DOHH2 (cell line): ENCODE results near the gene ANGEL1.

Experiments
- H3F3A ChIP-seq: fragments of 200-600 bp; sonication (generic), shearing (Covaris generic); 2 replicates; pipeline ENCODE4 v1.6.0; 2016; ENCODE audit warnings: antibody characterized with exemption, mild to moderate bottlenecking; ENCODE audit not compliant: control insufficient read depth, insufficient read depth
- H3K27ac ChIP-seq: fragments of 200-600 bp; sonication (generic); 2 replicates; pipeline ENCODE4 v1.5.1; 2014; ENCODE audit warnings: low read depth, mild to moderate bottlenecking, low read length, moderate library complexity
- H3K27me3 ChIP-seq: fragments of 200-600 bp; sonication (generic); 2 replicates; pipeline ENCODE4 v1.6.1; 2014; ENCODE audit warnings: mild to moderate bottlenecking, low read length, mixed read lengths; ENCODE audit not compliant: control insufficient read depth
- H3K36me3 ChIP-seq: fragments of 200-600 bp; sonication (generic); 2 replicates; pipeline ENCODE4 v1.6.1; 2014; ENCODE audit warnings: mild to moderate bottlenecking, low read length, moderate library complexity, mixed read lengths; ENCODE audit not compliant: control insufficient read depth
- H3K4me1 ChIP-seq: fragments of 200-600 bp; sonication (generic); 2 replicates; pipeline ENCODE4 v1.6.1; 2014; ENCODE audit warnings: mild to moderate bottlenecking, low read length, mixed read lengths; ENCODE audit not compliant: control insufficient read depth
- H3K4me2 ChIP-seq: fragments of 200-600 bp; sonication (generic); 2 replicates; pipeline ENCODE4 v1.6.0; 2014; ENCODE audit warnings: mild to moderate bottlenecking, low read length, moderate library complexity
- H3K4me3 ChIP-seq: fragments of 200-600 bp; sonication (generic); 2 replicates; pipeline ENCODE4 v1.5.1; 2014; ENCODE audit warnings: mild to moderate bottlenecking, low read length, mixed read lengths
- H3K79me2 ChIP-seq: fragments of 200-600 bp; sonication (generic); 2 replicates; pipeline ENCODE4 v1.6.1; 2014; ENCODE audit warnings: mild to moderate bottlenecking, low read length, mixed read lengths; ENCODE audit not compliant: control insufficient read depth
- H3K9me2 ChIP-seq: fragments of 200-600 bp; sonication (generic); replicated peaks from 2 replicates; pipeline ENCODE4 v1.6.1; 2014; ENCODE audit warnings: mild to moderate bottlenecking, low read length, mixed read lengths; ENCODE audit not compliant: control insufficient read depth
- H3K9me3 ChIP-seq: fragments of 200-600 bp; sonication (generic); 2 replicates; pipeline ENCODE4 v1.6.1; 2014; ENCODE audit warnings: antibody characterized with exemption, low read length, mixed read lengths; ENCODE audit not compliant: control insufficient read depth, insufficient read depth
- H4K20me1 ChIP-seq: fragments of 200-600 bp; sonication (generic); 2 replicates; pipeline ENCODE4 v1.6.0; 2014; ENCODE audit warnings: low read depth, mild to moderate bottlenecking, antibody characterized with exemption, low read length, moderate library complexity; ENCODE audit not compliant: control insufficient read depth, insufficient read depth
- EZH2phosphoT487 ChIP-seq: fragments of 200-600 bp; sonication (generic); IDR thresholded peaks from 2 replicates; pipeline ENCODE4 v1.6.1; 2017; ENCODE audit warnings: borderline replicate concordance, mild to moderate bottlenecking, antibody characterized with exemption, low read length, moderate library complexity, mixed read lengths
- TF ChIP-seq, protein P1 (sequence below): fragments of 200-600 bp; sonication (generic); IDR thresholded peaks from one replicate; pipeline ENCODE4 v1.5.1; 2014; ENCODE audit warnings: antibody characterized with exemption, mild to moderate bottlenecking, low read depth, low read length; ENCODE audit not compliant: poor library complexity, severe bottlenecking

The ANGEL1 gene

DNA sequence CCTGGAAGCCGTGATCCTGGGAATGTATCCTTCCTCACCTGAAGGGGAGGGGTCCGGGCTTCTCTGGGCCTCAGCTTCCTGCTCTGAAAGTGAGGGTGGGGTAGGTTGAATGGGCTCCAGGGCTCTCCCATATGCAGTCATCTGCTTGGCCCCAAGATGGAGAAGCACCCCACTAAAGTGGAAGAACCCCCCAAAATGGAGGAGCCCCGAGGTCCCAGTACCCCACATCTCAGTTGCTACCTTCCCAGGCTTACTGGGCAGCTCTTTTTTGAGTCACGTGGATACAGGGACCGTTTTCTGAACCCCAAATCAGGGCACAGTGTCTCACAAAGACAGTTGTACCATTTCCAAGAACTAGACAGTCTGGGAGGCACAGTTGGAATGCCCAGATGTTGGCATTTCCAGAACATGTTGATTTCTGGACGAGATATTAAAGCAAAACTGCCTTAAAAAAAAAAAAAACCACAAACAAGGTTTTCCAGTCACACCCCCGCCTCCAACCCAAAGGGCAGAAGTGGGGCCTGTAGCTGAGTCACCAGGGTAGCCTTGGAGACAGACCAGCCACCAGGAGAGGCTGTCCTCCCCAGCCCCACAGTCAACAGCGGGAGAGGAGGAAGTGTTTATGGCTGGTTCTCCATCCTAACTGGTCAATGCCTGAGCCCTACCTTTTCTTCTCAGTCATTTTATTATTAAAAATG, 39.3 kb downstream of the ANGEL1 start:
- H3K79me2 ChIP-seq, result no peaks in the 10 kb centered on the region
- H3K36me3 ChIP-seq, result no peaks in the 10 kb centered on the region
- H3K4me2 ChIP-seq, result no peak overlapping the region
- H4K20me1 ChIP-seq, result no peaks in the 10 kb centered on the region
- H3K27me3 ChIP-seq, result peaks cover 12% of the 10 kb centered on the region
- no peak for TF ChIP-seq EZH2phosphoT487
- TF ChIP-seq, protein P1, sequence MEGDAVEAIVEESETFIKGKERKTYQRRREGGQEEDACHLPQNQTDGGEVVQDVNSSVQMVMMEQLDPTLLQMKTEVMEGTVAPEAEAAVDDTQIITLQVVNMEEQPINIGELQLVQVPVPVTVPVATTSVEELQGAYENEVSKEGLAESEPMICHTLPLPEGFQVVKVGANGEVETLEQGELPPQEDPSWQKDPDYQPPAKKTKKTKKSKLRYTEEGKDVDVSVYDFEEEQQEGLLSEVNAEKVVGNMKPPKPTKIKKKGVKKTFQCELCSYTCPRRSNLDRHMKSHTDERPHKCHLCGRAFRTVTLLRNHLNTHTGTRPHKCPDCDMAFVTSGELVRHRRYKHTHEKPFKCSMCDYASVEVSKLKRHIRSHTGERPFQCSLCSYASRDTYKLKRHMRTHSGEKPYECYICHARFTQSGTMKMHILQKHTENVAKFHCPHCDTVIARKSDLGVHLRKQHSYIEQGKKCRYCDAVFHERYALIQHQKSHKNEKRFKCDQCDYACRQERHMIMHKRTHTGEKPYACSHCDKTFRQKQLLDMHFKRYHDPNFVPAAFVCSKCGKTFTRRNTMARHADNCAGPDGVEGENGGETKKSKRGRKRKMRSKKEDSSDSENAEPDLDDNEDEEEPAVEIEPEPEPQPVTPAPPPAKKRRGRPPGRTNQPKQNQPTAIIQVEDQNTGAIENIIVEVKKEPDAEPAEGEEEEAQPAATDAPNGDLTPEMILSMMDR, result no peak
- no peak overlapping the region for H3K27ac ChIP-seq
- H3F3A ChIP-seq, result no peaks in the 10 kb centered on the region
- no peak overlapping the region for H3K4me3 ChIP-seq
- no peaks in the 10 kb centered on the region for H3K9me2 ChIP-seq
- no peaks in the 10 kb centered on the region for H3K9me3 ChIP-seq
- H3K4me1 ChIP-seq, result peaks cover 5% of the 10 kb centered on the region

DNA sequence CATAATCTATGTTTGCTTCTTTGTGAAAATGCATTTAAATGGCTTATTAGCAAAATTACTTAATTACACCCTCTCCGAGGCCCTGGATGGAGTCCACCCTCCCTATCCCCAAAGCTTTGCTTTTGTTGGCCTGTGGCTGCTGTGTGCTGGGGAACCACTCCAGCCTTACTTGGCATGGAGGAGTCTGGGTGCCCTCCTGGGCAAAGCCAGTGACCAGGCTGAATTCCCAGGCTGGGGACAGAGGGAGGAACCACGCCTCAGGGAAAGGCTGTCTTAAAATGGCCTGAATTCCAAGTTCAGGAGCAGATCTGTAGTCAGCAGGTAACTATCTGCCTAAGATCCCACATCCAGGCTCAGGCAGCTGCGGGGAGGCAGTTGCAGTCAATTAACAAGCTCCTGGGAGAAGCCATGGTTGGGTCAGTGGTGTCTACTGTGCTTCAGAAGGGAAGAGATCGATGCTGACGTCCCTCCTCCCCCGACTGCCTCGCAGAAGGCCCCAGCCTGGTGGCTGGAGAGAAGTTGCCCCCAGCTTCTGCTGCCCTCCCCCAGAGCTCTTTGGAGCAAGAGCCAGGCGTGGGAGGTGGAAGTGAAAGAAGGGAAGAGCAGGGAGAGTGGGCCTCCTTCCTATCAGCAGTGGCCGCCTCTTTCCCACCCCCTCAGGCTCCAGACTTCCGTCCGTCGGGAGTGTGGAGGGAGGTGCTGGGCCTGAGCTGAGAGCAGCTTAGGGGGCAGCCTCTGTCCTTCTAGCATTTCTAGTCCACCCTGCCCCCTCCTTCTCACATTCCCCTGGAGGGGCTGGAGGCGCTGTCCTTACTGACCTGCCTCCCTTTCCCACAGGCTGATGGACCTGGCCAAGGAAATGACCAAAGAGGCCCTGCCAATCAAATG, 40.1 kb downstream of the ANGEL1 start:
- H3K4me3 ChIP-seq, result no peak overlapping the region
- no peak overlapping the region for H3K4me2 ChIP-seq
- H3K9me2 ChIP-seq, result no peaks in the 10 kb centered on the region
- H3K36me3 ChIP-seq, result no peaks in the 10 kb centered on the region
- no peaks in the 10 kb centered on the region for H3K79me2 ChIP-seq
- H3K27me3 ChIP-seq, result peaks cover 12% of the 10 kb centered on the region
- no peaks in the 10 kb centered on the region for H3K9me3 ChIP-seq
- no peaks in the 10 kb centered on the region for H3F3A ChIP-seq
- TF ChIP-seq, protein P1, result no peak
- no peak for TF ChIP-seq EZH2phosphoT487
- H3K27ac ChIP-seq, result no peak overlapping the region
- no peaks in the 10 kb centered on the region for H4K20me1 ChIP-seq
- H3K4me1 ChIP-seq, result peaks cover 10% of the 10 kb centered on the region

DNA sequence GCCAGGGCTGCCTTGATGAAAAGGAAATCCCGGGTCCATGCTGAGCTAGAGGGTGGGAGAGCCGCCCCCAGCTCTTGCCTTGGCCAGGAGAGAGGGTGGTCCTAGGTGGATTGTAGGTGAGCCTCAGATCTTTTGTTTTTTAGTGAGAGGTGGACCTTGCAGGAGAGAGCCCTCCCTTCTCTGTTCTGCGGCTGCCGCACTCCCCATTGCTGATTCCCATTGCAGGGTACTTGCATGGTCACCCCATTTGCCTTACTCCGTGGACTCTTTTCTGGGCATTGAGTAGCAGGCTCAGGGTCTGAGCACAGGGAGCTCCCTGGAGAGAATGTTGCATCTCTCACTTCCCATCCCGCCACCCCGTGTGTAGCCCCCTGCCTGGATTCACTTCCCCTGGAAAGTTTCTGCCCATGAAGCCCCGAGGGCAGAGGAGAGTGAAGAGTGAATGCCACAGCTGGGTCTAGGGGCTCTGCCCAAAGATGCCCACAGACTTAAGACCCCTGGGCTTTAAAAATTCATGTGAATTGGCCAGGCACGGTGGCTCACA, 41.2 kb downstream of the ANGEL1 start:
- no peaks in the 10 kb centered on the region for H3F3A ChIP-seq
- H4K20me1 ChIP-seq, result no peaks in the 10 kb centered on the region
- no peaks in the 10 kb centered on the region for H3K9me3 ChIP-seq
- H3K36me3 ChIP-seq, result no peaks in the 10 kb centered on the region
- no peak overlapping the region for H3K4me3 ChIP-seq
- peaks cover 12% of the 10 kb centered on the region for H3K27me3 ChIP-seq
- H3K79me2 ChIP-seq, result no peaks in the 10 kb centered on the region
- no peaks in the 10 kb centered on the region for H3K9me2 ChIP-seq
- no peak overlapping the region for H3K27ac ChIP-seq
- H3K4me1 ChIP-seq, result peaks cover 10% of the 10 kb centered on the region
- no peak for TF ChIP-seq EZH2phosphoT487
- TF ChIP-seq, protein P1, result no peak
- no peak overlapping the region for H3K4me2 ChIP-seq
